AG04450 (cell line): ENCODE data around the gene BTG1. TPM values are rescaled to one million over a fixed set of nuclear protein-coding genes. Genes with fewer than 3 reads are reported as not detected.

Experiments
- CTCF ChIA-PET: fragments of 300-600, 350-600 bp; formaldehyde crosslinking; extraction: SDS; loops from one replicate; lab custom pipeline; 2022; ENCODE audit warnings: antibody characterized with exemption, inconsistent platforms; lab: Charles Lee
- POLR2A ChIA-PET: fragments of 350-600 bp; formaldehyde crosslinking; extraction: SDS; loops from one replicate; lab custom pipeline; 2021; ENCODE audit warnings: antibody characterized with exemption, inconsistent platforms; lab: Yijun Ruan, JAX
- DNase-seq: peaks from one replicate; pipeline ENCODE4 v3.0.0-alpha.2; 2011; ENCODE audit warnings: low read depth, low spot score
- H3K27ac ChIP-seq: one replicate; pipeline ENCODE4 v1.5.1; 2012; ENCODE audit warnings: low read depth, low read length, control low read depth
- H3K27me3 ChIP-seq: one replicate; pipeline ENCODE4 v1.6.0; 2012; ENCODE audit warnings: low read length; ENCODE audit not compliant: control insufficient read depth, insufficient read depth
- H3K4me3 ChIP-seq: 2 replicates; pipeline ENCODE4 v1.5.1; 2011; ENCODE audit warnings: mild to moderate bottlenecking, low read depth, low read length, control low read depth
- H3K9me3 ChIP-seq: 2 replicates; pipeline ENCODE4 v1.5.1; 2012; ENCODE audit warnings: low read length; ENCODE audit not compliant: control insufficient read depth, insufficient read depth
- CTCF ChIP-seq: IDR thresholded peaks from 2 replicates; pipeline ENCODE4 v1.5.1; 2011; ENCODE audit warnings: low read depth, low read length, control low read depth, inconsistent platforms
- polyA plus RNA-seq: library from polyadenylated mRNA; depleted of rRNA; stranded (reverse); fragments of >200 nt; gene quantifications from 2 replicates; pipeline ENCODE4 v1.2.3, GENCODE V29; 2011

BTG1 gene
- polyA plus RNA-seq, 1 experiment: 89.7 TPM

- Histone ChIP-seq H3K9me3 (no peaks in the 10 kb centered on the region), H3K4me3 (no peak overlapping the region), H3K27ac (no peak overlapping the region), H3K27me3 (no peaks in the 10 kb centered on the region)
- no peak for DNase-seq
- CTCF ChIA-PET: no interaction called here
- TF ChIP-seq CTCF: no peak
- POLR2A ChIA-PET: no interaction called here
Observed at GRCh38 chr12:92164712-92165111, 19.1 kb upstream of the BTG1 start.

- ChIA-PET CTCF (interaction anchor here (1.3 kb wide), 1 partner anchor 12 kb away, joined by 6 read pairs; no protein-coding TSS in a partner anchor), POLR2A (no interaction called here)
- no peak for TF ChIP-seq CTCF
- Histone ChIP-seq H3K27ac (no peak overlapping the region), H3K4me3 (no peak overlapping the region), H3K9me3 (no peaks in the 10 kb centered on the region), H3K27me3 (no peaks in the 10 kb centered on the region)
- DNase-seq: no peak
Observed at GRCh38 chr12:92162079-92162478, 16.4 kb upstream of the BTG1 start.

- Histone ChIP-seq H3K27me3 (no peaks in the 10 kb centered on the region), H3K4me3 (no peak overlapping the region), H3K9me3 (no peaks in the 10 kb centered on the region), H3K27ac (no peak overlapping the region)
- DNase-seq: no peak
- CTCF ChIA-PET: no interaction called here
- POLR2A ChIA-PET: interaction anchor here (1.4 kb wide), 1 partner anchor 13 kb away, joined by 6 read pairs; the partner anchor contains the start of gene BTG1
- TF ChIP-seq CTCF: no peak
Observed at GRCh38 chr12:92158796-92159439, 13.3 kb upstream of the BTG1 start.

DNA sequence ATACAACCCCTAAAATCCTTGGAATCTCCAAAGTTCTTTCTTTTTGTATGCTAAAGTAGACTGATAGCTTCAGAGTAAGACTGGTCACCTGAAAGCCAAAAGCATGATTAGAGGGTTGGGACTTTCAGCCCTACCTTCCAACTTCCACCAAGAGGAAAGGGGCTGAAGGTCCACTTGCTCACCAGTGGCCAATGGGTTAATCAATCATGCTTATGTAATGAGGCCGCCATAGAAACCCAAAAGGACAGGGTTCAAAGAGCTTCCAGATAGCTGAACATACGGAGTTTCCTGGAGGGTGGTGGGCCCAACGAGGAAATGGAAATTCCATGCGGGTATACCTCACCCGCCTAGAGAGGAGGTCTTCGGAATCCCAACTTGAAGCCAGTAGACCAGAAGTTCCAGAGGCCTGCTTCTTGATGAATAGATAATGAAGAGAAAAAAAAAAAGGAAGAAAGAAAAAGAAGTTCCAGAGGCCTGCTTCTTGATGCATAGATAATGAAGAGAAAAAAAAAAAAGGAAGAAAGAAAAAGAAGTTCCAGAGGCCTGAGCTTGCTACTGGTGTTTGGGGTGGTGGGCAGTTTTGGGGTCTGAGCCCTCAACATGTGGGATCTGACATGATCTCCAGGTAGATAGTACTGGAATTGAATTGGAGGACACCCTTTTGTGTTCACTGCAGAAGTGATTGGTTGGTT, 11.2 kb upstream of the BTG1 start:
- Histone ChIP-seq H3K9me3 (no peaks in the 10 kb centered on the region), H3K27ac (no peak overlapping the region), H3K4me3 (no peak overlapping the region), H3K27me3 (no peaks in the 10 kb centered on the region)
- ChIA-PET CTCF (interaction anchor here (0.9 kb wide), 1 partner anchor 776 kb away, joined by 3 read pairs; no protein-coding TSS in a partner anchor), POLR2A (no interaction called here)
- TF ChIP-seq CTCF: no peak
- no peak for DNase-seq

DNA sequence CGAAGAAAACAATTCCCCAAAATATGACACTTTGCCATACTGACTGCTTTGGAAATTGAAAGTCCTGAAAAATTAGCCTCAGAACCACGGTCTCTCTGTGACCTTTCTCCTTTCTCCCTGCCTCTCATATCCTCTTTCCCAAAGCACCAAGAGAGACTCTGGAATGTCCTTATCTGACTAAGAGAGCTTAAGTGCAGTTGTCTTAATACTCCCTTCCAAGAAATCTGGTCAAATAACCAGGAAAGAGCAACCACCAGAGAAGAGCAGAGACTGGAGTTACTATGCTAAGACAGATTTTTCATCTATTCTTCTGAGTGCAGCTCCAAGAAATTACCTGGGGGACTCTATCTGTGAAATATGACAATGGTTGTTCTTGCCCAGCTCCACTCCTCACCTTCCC, 10.5 kb upstream of the BTG1 start:
- DNase-seq: no peak
- CTCF ChIA-PET: interaction anchor here (0.9 kb wide), 1 partner anchor 775 kb away, joined by 3 read pairs; no protein-coding TSS in a partner anchor

More for the DNA sequence above, 10.5 kb upstream of the BTG1 start:
- Histone ChIP-seq H3K4me3 (no peak overlapping the region), H3K27me3 (no peaks in the 10 kb centered on the region), H3K27ac (no peak overlapping the region), H3K9me3 (no peaks in the 10 kb centered on the region)
- POLR2A ChIA-PET: no interaction called here
- no peak for TF ChIP-seq CTCF
